Measurements from ENCODE around the gene BAZ2A.

DNA sequence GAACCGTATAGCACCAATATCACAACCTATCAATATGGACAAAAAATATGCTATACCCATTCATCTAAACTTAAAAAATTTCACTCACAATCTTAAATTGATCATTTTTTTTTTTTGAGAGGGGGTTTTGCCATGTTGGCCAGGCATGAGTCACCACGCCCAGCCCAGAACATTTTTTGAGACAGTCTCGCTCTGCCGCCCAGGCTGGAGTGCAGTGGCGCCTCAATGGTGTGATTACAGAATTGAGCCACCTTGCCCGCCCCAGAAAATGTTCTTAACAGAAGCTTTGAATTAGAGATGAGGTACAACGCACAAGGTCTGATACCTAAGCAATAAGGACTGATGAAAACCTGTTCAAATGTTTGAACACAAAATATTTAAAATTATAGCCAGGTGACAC, 31.4 kb upstream of the BAZ2A start:
- TF ChIP-seq CTCF (conservative IDR thresholded peaks at IDR 0.05; ENCODE audit: low read depth, low read length), result no peak
- TF ChIP-seq EZH2 (IDR thresholded peaks at IDR 0.05; ENCODE audit: borderline replicate concordance, low read depth, low read length, poor library complexity, severe bottlenecking), result no peak

All from A673 (cell line).